ENCODE measurements around the gene DCTN5. TPM values are rescaled to one million over a fixed set of nuclear protein-coding genes. Genes with fewer than 3 reads are reported as not detected.
A peak's percentile ranks its signal among the peaks of the same experiment; 100 is the strongest.

DCTN5 gene
- total and polyA plus RNA-seq, 2 of the 13 experiments (the other 11 are each of a cell fraction or from before 2014, with no cell fraction given), result 105 to 207 TPM

- TF ChIP-seq ATF7 (IDR thresholded peaks at IDR 0.05) (no peak), ATF7 (CRISPR knock-in tag; IDR thresholded peaks at IDR 0.05) (0 out of 2 replicates have a peak, but pooled peaks have one; percentile 13), TP53 (CRISPR knock-in tag; conservative IDR thresholded peaks at IDR 0.05) (peak; percentile 44; the same call in 1 of the 2 replicates), HHEX (CRISPR knock-in tag; IDR thresholded peaks at IDR 0.05) (no peak), PRDM10 (CRISPR knock-in tag; IDR thresholded peaks at IDR 0.05; ENCODE audit: low read depth) (peak; percentile 70; the same call in 1 of the 2 replicates), ZFP90 (CRISPR knock-in tag; IDR thresholded peaks at IDR 0.05; ENCODE audit: borderline replicate concordance) (peak; percentile 76; the same call in 1 of the 2 replicates), AHR (CRISPR knock-in tag; IDR thresholded peaks at IDR 0.05) (peak; percentile 77; the same call in 1 of the 2 replicates), PRMT3 (CRISPR knock-in tag; IDR thresholded peaks at IDR 0.05; ENCODE audit: borderline replicate concordance, low read depth) (peak; percentile 100), ZNF207 (IDR thresholded peaks at IDR 0.05; ENCODE audit: borderline replicate concordance) (no peak), ESRRA (CRISPR knock-in tag; IDR thresholded peaks at IDR 0.05; ENCODE audit: low read depth) (0 out of 2 replicates have a peak, but pooled peaks have one; percentile 31), MBNL3 (CRISPR knock-in tag; conservative IDR thresholded peaks at IDR 0.05) (no peak)
- TF ChIP-seq, protein P1, sequence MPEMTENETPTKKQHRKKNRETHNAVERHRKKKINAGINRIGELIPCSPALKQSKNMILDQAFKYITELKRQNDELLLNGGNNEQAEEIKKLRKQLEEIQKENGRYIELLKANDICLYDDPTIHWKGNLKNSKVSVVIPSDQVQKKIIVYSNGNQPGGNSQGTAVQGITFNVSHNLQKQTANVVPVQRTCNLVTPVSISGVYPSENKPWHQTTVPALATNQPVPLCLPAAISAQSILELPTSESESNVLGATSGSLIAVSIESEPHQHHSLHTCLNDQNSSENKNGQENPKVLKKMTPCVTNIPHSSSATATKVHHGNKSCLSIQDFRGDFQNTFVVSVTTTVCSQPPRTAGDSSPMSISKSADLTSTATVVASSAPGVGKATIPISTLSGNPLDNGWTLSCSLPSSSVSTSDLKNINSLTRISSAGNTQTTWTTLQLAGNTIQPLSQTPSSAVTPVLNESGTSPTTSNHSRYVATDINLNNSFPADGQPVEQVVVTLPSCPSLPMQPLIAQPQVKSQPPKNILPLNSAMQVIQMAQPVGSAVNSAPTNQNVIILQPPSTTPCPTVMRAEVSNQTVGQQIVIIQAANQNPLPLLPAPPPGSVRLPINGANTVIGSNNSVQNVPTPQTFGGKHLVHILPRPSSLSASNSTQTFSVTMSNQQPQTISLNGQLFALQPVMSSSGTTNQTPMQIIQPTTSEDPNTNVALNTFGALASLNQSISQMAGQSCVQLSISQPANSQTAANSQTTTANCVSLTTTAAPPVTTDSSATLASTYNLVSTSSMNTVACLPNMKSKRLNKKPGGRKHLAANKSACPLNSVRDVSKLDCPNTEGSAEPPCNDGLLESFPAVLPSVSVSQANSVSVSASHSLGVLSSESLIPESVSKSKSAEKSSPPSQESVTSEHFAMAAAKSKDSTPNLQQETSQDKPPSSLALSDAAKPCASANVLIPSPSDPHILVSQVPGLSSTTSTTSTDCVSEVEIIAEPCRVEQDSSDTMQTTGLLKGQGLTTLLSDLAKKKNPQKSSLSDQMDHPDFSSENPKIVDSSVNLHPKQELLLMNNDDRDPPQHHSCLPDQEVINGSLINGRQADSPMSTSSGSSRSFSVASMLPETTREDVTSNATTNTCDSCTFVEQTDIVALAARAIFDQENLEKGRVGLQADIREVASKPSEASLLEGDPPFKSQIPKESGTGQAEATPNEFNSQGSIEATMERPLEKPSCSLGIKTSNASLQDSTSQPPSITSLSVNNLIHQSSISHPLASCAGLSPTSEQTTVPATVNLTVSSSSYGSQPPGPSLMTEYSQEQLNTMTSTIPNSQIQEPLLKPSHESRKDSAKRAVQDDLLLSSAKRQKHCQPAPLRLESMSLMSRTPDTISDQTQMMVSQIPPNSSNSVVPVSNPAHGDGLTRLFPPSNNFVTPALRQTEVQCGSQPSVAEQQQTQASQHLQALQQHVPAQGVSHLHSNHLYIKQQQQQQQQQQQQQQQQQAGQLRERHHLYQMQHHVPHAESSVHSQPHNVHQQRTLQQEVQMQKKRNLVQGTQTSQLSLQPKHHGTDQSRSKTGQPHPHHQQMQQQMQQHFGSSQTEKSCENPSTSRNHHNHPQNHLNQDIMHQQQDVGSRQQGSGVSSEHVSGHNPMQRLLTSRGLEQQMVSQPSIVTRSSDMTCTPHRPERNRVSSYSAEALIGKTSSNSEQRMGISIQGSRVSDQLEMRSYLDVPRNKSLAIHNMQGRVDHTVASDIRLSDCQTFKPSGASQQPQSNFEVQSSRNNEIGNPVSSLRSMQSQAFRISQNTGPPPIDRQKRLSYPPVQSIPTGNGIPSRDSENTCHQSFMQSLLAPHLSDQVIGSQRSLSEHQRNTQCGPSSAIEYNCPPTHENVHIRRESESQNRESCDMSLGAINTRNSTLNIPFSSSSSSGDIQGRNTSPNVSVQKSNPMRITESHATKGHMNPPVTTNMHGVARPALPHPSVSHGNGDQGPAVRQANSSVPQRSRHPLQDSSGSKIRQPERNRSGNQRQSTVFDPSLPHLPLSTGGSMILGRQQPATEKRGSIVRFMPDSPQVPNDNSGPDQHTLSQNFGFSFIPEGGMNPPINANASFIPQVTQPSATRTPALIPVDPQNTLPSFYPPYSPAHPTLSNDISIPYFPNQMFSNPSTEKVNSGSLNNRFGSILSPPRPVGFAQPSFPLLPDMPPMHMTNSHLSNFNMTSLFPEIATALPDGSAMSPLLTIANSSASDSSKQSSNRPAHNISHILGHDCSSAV (CRISPR knock-in tag; IDR thresholded peaks at IDR 0.05; ENCODE audit: borderline replicate concordance), result no peak
- TF ChIP-seq, protein P2, sequence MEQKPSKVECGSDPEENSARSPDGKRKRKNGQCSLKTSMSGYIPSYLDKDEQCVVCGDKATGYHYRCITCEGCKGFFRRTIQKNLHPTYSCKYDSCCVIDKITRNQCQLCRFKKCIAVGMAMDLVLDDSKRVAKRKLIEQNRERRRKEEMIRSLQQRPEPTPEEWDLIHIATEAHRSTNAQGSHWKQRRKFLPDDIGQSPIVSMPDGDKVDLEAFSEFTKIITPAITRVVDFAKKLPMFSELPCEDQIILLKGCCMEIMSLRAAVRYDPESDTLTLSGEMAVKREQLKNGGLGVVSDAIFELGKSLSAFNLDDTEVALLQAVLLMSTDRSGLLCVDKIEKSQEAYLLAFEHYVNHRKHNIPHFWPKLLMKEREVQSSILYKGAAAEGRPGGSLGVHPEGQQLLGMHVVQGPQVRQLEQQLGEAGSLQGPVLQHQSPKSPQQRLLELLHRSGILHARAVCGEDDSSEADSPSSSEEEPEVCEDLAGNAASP (CRISPR knock-in tag; IDR thresholded peaks at IDR 0.05; ENCODE audit: borderline replicate concordance), result peak; percentile 27; the same call in 1 of the 2 replicates
Measured at GRCh38 chr16:23678430-23679273, 37.4 kb downstream of the DCTN5 start, which contains the start of gene PLK1 (continued).
